HG03175 (cell line): ENCODE data around the gene FHOD3.
"Not testable (repeated sequence)": the region's sequence is repeated elsewhere in the genome, so short reads cannot be mapped to it uniquely, and the experiment has no call there.

Experiments
- ATAC-seq: cut with Tn5 transposase; IDR thresholded peaks from one replicate; pipeline ENCODE4 v1.9.1; 2021; ENCODE audit warnings: mild to moderate bottlenecking, moderate library complexity; ENCODE audit not compliant: unreplicated experiment

The FHOD3 gene

DNA sequence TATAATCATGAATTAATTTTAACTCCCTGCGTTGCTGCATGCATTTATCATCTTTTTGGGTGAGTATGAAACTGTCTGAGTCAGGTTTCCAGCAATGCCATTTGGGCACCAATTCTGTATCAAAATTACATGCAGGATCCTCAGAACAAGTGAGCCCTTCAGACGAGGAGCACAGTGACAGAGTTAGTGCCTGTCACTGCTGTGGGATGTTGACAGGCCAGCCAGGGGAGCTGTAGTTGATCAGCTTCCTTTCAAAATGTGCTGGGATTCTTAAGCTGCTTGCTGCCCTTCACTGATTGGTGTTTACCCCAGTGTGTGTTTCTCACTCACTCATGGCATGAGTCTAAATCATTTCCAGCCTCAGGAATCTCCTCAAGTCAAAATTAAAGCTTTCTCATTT, 422.1 kb downstream of the FHOD3 start:
- ATAC-seq = no peak

DNA sequence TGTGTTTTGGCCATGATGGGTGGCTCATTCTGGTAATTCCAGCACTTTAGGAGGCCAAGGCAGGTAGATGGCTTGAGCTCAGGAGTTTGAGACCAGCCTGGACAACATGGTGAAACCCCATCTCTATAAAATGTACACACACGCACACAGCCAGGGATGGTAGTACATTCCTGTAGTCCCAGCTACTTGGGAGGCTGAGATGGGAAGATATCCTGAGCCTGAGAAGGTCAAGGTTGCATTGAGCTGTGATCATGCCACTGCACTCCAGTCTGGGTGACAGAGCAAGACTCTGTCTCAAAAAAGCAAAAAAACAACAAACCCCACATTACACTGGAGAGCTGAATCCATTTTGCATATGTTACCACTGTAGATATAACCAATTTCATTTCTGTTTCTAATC, 423.8 kb downstream of the FHOD3 start:
- ATAC-seq = not testable (repeated sequence)

DNA sequence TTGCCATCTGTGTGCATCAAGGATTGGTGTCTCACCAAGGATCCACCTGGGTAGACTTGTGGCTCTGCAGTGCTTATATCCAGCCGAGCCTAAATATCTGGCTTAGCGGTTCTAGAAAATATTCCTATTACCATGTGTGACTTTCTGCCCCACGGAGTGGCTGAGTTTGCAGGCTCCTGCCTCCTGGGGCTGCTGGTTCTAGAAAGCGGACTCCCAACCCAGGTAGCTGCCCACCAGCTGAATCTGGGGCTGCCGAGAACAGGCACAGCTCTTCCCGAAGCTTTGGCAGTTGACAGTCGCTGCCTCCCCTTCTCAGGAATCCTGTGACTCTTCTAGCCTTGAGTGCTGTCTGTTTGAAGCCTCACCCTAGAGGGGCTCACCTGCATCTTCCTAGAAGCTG, 426.7 kb downstream of the FHOD3 start:
- ATAC-seq = no peak

DNA sequence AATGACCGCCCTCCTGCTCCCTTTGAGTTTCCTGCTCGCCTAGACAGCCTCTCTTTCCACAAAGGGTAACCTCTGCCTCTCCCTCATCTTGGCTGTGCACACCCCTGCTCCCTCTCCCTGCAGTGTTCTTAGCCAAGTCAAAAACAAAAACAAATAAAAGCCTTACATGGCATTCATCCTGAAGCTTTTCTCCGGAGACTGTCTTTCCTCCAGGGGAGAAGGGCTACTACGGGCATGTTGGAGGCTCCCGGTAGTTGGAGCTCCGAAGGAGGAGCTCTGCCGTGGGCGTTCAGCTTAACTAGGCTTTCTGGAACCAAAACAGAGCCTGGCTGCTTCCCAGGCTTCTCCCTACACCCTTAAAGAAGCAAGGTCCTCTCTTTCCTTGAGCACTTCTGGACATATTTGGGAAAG, 427.1 kb downstream of the FHOD3 start:
- no peak for ATAC-seq

DNA sequence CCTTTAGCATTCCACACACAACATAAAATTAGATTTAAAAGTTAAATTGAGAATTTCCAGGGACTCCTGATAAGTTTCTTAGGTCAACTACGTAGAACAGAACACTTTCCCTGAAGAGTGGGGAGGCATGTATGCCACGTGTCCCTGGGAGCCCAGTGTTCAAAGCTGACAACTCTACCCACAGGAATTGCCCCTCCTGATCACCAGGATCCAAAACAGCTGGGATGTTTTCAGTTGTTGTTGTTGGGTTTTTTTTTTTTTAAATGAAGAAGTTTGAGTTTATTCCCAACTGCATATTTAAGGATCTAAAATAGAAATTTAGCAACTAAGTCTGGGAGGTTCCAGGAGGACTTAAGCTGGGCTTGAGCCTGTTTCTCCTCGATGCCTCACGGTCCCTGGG, 430.8 kb downstream of the FHOD3 start:
- ATAC-seq = no peak

DNA sequence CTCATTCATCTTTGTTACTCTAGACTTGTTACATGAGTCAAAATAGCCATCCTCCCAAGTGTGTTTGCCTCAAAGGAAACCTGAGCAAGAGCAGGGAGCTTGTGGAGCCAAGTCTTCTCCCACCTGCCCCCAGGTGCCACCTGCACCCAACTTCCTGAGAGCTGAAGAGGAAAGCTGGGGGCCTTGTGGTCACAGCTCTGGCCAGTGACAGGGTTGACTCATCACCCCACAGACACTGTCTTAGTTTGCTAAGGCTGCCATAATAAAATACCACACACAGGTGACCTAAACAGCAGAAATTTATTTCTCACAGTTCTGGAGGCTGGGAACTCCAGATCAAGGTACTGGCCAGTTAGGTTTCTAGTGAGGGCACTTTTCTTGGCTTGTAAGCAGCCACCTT, 431.7 kb downstream of the FHOD3 start:
- ATAC-seq = peak; percentile 56

DNA sequence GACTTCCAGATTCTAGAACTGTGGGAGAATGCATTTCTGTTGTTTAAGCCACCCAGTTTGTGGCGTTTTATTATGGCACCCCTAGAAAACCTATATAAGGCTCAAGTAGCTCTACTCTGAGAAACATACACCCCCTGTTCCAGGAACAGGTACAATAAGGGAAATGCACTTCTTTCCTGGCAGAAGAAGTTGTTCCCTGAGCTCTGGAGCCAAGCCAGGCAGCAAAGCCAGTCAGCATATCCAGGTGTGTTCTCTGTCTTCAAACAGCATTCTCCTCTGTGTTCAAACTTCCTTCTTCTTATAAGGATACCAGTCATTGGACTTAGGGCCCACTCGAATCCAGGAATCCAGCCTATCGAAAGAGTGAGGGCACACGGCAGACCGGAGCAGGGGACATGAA, 434.8 kb downstream of the FHOD3 start:
- no peak for ATAC-seq

DNA sequence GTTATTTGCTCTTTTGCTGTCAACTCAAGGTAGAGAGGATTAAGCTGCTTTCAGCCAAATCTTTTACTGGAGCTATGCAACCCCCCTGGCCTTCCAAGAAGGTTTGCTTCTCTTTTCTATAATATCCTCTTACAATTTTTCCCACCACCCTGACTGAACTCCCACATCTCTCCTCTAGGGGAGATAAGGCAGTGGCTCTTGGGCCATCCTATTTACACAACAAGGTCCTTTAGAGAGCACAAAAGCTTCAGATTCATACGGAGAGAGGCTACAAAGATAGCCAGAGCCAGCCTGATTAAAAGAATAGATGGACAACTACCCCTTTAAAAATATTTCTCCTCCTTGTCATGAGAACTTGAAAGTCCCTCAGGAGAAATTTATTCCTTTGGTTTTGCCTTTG, 435.6 kb downstream of the FHOD3 start:
- ATAC-seq = no peak

DNA sequence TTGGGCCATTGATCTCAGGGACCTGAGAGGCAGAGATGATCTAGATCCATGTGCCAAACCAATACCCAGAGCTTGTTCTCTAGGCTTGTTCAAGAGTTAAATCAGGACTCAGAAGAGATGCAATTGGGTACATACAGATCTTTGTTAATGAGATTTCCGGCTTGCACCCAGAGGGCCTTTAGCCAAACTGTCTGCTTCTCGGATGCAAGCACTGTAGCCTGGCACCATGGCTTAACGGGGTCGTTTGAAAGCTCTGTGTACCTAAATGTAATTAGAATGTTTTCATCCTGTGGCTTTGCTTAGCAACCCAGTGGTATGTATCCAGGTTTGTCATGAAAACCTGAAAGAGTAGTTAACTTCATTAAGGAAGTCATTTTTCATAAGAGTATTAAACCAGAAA, 437.1 kb downstream of the FHOD3 start:
- ATAC-seq = no peak

DNA sequence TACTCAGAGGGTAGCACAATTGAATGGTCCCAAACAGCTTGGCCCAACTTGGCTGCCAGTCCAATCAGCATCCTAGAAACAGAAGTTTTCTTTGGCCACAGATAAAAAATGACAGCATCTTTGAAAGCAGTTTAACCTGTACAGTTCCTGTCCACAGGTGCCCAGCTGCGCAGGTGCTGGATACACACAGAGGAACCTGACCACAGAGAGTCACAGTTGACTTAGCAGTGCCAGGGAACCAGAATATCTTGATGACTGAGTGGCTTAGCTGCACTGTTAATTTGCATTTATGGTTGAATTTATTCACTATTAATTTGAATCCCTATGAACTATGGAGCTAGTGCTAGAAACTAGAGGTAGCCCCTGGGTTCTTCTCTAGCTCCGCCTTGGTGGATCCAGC, 437.6 kb downstream of the FHOD3 start:
- ATAC-seq = peak; percentile 52

DNA sequence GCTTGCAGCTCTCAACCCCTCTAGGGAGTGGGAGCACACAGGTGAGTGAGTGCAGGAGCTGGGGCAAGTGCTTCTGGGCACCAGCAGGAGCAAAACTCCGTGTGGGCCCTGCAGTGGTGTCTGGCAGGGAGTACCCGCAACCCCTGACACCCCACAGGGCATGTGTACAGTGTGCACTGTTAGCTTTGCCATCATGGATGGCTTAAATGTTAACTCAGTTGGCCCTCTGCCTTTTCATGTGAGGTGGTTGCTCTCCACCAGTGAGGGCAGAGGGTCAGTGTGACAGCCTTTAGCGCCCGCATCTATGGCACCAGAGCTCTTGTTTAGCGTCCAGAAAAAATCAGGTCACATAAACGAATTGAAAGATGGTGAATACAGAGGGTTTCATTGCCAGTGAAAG, 438.6 kb downstream of the FHOD3 start:
- ATAC-seq = no peak

DNA sequence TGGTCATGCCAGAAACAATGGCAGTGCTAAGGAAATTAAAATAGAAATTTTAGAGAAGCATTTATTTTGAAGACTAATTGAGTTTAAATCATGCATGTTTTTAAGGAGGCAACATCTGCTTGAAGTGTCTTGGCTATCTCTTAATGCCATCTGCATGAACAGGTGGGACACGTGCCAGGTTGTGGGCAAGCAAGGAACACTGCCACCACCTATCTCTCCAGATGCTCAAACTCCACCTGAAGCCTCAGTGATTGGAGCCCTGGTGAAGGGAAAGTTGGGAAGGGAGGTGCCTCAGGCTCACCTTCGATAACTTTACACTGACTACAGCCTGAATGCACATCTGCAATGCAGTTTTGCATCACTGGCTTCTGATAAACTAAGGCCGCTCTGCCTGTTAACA, 439.8 kb downstream of the FHOD3 start:
- no peak for ATAC-seq

DNA sequence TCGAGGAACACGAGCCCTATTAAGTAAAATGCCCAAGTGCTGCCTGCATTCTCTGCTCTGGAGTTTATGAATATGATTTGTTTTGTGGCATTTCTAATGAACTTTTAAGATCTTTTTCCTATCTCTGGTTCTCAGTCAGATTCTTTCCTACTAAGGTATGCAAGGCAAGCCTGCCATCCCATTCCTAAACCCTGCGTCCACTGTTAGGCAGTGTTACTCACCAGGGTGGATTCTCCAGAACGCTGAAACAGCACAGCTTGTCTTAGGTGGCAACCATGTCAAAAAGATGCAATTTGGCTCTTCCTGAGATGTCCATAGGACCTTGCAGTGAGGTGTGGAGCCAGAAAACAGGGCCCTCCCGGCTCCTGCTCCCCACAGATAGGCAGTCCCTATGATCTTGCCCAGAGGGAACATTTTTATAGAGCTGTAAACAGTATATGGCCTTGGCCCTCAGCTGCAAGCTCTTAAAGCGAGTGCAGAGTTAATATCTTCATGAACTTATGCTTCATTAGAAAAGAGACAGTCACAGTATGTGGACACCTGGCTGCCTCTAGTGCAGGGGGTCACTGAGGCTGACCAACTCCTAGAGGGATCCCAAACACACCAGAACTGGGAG, 446.9 kb downstream of the FHOD3 start:
- no peak for ATAC-seq

DNA sequence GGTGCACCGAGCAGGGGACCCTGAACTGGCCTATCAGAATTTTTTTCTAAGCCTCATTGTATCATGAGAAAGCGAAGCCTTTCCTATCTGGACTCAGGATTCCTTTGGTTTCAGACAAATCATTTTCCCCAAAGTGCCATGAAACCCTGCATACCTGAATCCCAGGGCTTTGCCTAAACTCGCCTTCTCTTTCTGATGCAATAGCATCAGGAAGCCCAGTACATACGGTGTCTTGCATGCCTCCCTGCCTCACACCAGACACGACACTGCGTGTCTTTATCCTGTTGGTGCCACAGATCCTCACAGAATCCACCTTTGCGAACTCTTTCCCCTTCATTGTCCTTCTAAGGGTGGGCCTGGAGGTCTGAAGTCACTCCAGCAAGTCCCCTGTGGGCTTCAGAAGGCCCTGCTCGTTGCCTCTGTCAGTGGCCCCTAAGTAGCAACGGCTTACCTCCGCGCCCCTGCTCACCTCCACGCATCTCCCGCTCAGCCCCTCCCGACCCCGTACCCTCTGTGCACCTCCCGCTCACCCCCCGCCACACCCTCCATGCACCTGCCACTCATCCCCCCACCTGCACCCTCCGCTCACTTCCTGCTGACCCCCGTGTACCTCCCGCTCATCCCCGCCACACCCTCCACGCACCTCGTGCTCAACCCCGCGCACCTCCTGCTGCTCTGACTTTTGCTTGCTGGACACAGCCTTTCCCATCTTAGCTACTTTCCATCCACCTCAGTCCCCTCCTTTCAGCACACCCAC, 447.9 kb downstream of the FHOD3 start:
- ATAC-seq = no peak

DNA sequence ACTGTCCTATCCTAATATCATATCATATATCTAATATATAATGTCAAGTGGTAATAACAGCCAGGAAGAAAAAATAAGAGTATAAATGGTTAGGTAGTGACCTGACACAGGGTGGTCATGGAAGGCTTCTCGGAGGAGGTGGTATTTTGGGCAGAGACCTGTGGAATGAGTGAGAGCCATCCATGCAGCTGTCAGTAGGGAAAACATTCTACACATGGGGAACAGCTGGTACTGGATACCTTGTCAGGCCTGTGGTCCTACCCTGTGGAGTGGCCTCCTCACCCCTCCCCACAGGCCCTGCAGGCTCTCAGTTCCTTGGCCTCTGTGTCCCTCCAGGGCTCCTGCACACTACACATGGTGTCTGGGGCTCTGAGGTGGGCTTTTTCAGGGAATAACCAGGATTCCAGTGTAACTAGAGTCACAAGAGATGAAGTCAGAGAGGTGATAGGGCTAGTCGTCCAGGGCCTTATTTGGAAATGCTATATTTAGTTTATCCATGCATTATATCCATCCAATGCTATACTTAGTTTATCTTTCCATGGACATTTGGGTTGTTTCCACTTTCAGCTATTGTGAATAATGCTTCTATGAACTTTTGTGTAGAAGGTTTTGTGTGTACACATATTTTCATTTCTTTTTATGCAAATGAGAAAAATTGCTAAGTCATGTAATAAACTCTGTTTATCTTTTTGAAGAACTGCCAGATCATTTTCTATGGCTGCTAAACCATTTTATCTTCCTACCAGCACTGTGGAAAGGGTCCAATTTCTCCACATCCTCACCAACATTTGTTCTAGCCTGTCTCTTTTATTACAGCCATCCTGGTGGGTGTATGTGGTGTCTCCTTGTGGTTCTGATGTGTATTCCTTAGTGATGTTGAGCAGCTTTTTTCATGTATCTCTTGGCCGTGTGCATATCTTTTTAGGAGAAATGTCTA, 455.7 kb downstream of the FHOD3 start:
- no peak for ATAC-seq

DNA sequence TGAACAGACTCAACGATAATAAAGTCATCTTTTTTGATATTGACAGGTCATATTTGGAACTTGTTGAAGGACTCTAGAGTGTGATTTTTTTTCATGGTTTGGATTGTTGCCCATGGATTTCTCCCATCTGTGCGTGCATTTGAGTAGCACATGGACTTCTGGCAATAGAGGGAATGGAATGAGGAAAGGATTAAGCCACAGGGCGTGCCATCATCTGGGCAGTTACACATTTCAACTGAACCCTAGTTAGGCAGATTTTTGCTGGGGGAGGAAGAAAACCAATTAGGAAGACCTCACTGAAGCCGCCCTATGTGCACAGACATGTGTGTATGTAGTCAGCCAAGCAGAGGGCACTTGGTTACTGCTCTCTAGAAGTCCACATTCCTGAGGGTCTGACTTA, 458.7 kb downstream of the FHOD3 start:
- no peak for ATAC-seq

DNA sequence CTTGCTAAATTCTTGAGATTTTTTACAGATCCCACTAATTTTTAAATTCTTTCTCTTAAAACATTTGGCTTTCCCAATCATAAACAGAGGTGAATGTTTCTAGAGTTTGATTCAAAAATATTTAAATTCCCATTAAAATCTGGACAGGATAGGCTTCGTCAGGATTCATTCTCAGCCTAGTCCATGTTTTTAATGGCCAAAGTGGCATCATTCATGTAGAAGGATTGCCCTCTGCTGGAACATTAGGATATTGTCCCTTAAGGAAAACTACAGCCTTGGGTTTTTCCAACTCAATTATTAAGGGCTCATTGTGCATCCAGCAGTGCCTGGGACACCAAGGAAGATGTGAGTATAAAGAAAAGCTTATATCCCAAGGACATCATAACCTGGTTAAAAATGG, 459.6 kb downstream of the FHOD3 start:
- ATAC-seq = no peak

DNA sequence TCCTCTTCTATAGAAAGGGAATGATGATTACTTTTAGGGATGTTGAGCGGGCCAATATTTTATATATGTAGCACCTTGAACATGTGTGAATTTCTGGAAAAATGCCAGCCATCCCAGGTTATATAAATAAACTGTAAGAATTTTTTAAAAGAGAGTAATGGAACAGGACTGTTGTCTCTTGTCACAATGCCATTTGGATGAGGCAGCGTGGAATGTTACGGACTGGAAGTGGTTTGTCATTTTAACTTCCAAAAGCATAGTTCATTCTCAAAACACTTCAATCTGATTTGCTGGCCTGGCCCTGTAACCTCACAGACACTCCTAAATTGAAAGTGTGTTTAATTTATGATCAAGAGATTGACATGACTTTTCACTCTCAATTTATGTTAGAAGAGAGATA, 460.5 kb downstream of the FHOD3 start:
- no peak for ATAC-seq

DNA sequence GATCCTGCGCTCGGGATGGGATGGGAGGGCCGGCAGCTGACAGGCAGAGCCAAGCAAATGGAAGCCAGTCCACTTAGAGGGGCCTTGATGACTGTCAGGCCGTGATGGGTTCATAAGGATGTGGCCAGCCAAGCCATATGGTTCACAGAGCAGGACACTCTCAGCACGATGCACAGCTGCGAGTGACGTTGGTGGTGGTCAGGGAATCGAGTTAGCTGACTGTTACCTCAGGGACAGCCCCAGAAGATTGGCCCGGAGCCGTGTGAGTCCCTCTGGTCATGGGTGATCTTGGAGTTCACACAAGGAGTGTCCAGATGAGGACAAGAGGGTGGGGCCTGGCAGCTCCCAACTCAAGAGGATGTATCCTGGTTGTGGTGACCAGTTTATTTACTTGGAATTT, 461.1 kb downstream of the FHOD3 start:
- ATAC-seq = no peak

DNA sequence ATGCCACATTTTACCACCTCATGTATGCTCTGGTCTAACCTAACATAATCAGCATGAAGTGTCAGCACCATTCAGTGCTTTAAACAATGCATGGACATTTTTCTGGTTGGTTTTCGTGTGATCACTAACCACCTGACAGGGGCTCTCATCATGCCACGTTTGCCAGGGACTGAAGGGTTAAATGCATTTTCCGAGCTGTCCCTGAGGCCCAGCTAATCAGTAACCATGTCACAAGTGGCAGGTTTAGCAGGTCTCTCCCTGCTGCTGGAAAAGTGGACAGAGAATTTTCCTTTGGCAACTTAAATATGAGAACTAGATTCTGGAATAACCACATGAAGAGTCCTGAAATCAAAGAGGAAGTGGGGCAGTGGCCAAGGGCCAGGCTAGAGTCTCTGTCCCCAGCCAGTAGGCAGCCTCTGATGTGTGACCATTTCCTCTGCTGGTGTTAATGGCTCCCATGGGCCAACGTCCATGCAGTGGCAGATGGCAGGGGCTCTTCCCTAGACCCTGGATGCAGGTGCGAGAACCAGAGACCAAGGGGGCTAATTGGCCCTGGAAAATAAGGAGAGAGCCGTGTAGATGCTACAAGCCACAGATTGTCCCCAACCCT, 461.8 kb downstream of the FHOD3 start:
- ATAC-seq = no peak

DNA sequence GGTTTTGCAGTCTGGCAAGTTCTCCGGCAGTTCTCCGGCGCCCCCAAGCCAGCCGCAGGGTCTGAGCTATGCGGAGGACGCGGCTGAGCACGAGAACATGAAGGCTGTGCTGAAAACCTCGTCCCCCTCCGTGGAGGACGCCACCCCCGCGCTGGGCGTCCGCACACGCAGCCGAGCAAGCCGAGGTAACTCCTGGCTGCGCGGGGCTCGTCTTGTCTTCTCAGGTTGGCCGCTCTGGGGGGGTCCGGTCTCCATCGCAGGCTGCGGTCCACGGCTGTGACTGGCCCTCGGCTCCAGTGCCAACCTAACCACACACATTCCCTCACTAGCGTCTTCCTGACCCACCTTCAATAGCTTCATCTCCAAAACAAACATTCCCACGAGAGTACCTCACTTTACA, 463.1 kb downstream of the FHOD3 start:
- no peak for ATAC-seq
